GM18508 (cell line): Measurements from ENCODE around the gene CBX7.

Experiments
- ATAC-seq: cut with Tn5 transposase; IDR thresholded peaks from one replicate; pipeline ENCODE4 v1.9.1; 2021; ENCODE audit warnings: moderate number of reproducible peaks; ENCODE audit not compliant: insufficient read depth, unreplicated experiment

Gene CBX7

GRCh38 chr22:39148026-39148726 lies 4.3 kb downstream of the CBX7 start:
- no peak for ATAC-seq

DNA sequence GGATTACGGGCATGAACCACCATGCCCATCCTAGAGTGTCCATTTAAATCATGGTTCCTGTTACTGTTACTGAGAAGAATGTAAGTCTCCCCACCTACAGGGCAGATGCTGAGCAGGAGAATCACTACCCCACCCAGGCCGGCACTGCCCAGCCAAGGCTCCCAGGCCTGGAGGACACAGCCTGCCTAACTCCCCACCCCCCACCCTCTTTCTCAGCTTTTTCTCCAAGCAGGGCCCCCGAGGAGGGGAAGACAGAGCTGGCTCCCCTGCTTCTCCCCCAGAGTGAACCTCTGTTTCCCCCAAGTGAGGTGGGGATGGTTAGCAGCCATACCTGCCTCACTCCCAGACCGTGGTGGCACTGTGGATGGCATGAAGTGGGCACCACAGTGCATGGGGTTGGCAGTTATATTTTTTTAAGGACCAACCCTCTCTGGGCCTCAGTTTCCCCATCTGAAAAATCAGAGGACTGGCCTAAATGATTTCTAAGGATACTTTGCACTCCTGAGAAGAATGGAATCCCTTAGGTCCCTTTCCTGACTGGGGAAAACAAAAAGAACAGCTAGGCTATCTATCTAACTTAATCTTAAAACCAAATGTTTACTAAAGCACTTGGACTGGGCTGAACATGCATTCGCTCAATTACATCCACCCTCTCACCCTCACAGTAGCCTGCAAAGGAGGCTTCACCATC lies 5.0 kb downstream of the CBX7 start:
- ATAC-seq: no peak

- no peak for ATAC-seq
Measured at GRCh38 chr22:39146256-39147101, 6.0 kb downstream of the CBX7 start.

GRCh38 chr22:39144101-39144767 lies 8.2 kb downstream of the CBX7 start:
- ATAC-seq: no peak

DNA sequence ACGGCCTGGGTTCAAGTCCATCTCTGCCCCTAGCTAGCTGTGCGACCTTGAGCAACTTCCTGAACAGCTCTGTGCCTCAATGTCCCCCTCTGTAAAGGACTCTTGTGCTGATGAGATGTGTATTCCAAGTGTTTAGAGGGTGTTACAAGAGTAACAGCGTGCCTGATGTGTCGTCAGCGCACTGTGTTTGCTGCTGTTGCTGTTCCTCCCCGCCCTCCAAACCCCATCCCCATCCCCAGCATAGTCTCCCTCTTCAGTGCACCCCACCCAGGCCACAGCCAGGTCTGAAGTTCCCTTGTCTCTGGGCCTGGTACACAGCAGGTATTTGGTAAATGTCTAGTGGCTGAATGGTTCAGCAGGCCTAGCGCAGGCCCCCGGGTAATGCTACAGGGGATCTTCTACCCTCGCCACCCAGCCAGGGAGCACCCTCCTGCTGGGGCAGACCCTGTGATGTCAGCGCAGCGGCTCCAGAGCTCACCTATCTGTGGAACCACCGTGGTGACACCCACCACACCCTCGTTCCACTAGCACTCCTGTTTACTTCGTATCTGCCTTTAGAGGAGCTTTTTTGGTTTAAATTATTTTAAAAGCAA lies 10.3 kb downstream of the CBX7 start:
- no peak for ATAC-seq

DNA sequence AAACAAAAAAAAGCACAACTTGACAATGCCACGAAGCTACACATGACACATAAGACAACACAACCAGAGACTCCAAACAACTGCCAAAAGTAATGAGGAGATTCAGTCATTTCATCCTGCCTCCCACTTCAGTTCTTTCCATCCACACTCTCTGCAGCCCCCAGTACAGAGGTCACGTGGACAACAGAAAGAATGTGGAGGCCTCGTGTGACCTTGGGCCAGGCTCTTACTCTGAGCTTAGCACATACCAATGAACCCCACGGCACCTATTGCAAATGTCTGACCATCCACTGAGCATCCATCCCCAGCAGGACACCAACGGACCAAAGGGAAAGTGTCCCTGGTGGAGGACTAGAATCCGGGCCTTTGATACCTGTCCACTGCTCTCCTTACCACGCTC lies 12.5 kb downstream of the CBX7 start:
- ATAC-seq: no peak

DNA sequence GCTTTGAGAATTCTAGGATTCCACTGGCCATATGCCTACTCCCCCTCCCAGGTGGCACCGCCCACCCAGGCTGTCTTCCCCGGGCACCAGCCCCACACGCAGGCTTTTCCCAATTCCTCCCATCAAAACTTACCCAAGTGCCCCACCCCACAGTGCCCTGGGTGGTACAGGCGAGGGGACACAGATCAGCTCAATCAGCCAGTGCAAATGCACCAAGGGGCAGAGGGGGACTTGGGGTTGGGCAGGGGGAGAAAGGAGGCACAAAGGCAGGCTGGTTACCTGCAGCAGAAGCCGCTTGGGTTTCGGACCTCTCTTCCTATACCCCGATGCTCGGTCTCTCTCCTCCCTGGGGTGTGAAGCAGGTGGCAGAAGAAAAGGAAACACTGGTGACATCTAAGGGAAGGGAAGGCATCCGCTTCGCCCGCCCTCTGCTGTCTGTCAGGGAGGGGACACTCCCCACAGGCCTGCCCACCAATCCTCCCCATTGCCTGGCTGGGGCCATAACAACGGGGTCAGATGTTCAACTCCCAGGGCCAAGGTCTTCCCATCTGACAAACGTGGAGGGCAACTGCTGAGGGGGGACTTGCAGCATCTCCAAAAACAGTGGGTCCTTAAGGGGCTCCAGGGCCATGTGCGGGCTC lies 14.0 kb downstream of the CBX7 start:
- ATAC-seq: no peak

- ATAC-seq: no peak
Measured at GRCh38 chr22:39136317-39136716, 16.2 kb downstream of the CBX7 start.

DNA sequence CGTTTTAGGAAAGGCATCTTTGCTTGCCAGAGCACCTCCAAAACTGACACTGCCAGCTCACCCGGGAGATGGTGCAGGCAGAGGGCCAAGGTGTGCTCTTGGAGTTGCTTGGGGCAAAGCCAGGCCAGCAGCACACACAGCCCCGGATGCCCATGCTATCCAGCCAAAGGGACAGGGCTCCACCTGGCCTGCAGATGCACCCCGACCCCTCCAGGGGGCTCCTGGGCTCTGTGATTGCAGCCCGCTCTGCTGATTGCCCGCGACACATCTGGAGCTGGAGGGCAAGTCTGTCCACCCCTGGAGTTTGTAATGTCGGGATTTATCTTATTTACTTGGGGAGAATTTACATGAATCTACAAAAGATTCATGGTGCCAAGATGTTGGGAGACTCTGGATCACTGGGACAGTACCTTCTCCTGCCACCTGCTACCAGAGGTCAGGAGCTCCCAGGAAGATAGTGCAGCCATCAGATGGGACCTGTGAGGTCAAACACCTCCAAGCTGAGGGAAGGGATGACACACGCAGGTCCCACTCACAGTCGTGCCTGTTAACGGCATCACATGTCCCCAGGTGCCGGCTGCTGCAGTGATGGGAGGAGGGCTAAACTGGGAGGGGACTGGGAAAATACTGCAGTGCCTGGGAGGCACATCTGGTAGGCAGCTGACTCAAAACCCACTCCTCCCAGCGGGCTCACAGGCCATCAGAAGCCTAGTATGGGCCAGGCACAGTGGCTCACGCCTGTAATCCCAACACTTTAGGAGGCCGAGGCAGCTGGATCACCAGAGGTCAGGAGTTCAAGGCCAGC lies 17.2 kb downstream of the CBX7 start:
- ATAC-seq: no peak

- ATAC-seq: no peak
Measured at GRCh38 chr22:39134366-39135091, 18.0 kb downstream of the CBX7 start.

DNA sequence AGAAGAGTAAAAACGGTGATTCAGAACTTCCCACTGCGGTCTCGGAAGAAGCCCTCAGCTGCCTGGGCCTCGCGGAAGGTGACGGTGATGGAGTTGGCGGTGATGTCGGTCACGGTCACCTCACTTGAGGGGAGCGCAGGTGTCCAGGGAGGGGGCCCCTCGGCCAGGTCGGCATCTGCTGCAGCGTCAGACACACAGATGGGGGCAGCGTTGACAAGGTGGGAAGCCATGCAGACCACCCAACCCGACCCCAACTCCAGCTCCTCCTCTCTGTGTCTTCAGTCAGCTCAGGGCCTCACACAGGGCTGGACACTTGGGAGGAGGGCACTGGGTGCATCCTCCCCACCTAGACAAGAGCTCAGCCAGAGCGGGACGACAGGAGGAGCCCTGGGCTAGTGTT lies 18.6 kb downstream of the CBX7 start:
- ATAC-seq: no peak

- no peak for ATAC-seq
Measured at GRCh38 chr22:39132871-39133524, 19.5 kb downstream of the CBX7 start.

DNA sequence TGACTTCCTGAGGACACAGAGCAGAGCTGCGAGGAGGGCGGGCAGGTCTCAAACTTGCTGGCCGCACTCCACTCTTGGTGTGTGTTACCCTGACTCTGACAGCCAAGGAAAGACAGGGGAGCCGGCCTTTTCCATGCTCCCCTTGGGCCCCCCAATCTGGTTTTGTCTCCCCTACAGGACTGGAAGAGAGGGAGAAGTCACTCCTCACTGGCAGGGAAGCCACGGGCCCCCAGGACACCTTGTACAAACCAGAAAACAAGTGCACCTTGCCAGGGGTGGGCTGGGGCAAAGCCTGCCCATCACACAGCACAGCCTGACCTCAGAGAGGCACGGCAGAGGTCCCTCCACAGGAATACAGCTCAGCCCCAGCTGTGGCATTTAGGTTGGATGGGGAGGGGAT lies 20.2 kb downstream of the CBX7 start:
- ATAC-seq: no peak

- no peak for ATAC-seq
Measured at GRCh38 chr22:39130892-39131855, 21.3 kb downstream of the CBX7 start.

DNA sequence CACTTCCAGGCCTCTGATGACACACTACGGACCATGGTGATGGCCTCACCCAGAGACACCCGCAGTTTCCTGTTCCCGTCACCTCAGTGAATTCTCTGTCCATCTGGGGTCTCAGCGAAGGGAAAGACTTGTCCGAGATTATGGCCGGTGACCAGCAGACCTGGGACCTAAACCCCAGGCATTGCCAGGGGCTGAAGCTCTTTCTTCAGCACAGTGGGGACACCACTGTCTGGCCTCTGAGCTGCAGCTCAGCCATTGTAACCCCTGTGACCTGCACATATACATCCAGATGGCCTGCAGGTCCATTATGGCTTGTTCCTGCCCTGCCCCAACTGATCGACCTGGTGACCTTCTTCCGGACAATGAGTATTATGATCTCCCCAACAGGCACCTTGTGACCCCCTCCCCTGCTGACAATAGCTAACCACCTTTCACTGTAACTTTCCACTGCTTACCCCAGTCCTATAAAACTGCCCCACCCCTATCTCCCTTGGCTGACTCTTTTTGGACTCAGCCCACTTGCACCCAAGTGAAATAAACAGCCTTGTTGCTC lies 22.3 kb downstream of the CBX7 start:
- no peak for ATAC-seq

GRCh38 chr22:39129746-39130145 lies 22.7 kb downstream of the CBX7 start:
- ATAC-seq: no peak
